Activated CD4-positive, alpha-beta T cell treated with anti-CD3 and anti-CD28 coated beads, Interleukin-2, amount 10 ng/mL, durations not matched to agents 7 days and 5 days (primary cell): ENCODE measurements around the gene BRIP1. TPM values are rescaled to one million over a fixed set of nuclear protein-coding genes. Genes with fewer than 3 reads are reported as not detected.

ENCODE experiments used
- CTCF ChIA-PET: fragments of 350-600 bp; sonication (Branson Sonifier 250); formaldehyde crosslinking; loops from one replicate; lab custom pipeline; 2021; ENCODE audit warnings: antibody characterized with exemption; lab: Charles Lee
- POLR2A ChIA-PET: fragments of 350-600 bp; sonication (Branson Sonifier 250); formaldehyde crosslinking; loops from one replicate; lab custom pipeline; 2021; ENCODE audit warnings: antibody characterized with exemption; lab: Charles Lee
- DNase-seq: peaks from one replicate; pipeline ENCODE4 v3.0.0-alpha.2; 2020
- H3K27ac Mint-ChIP-seq: one replicate; pipeline ENCODE4 v1.8.0; 2021; ENCODE audit warnings: mild to moderate bottlenecking, moderate library complexity, mixed read lengths
- H3K27me3 Mint-ChIP-seq: one replicate; pipeline ENCODE4 v1.8.0; 2021; ENCODE audit warnings: mixed read lengths
- H3K36me3 Mint-ChIP-seq: one replicate; pipeline ENCODE4 v1.8.0; 2021; ENCODE audit warnings: low read depth, mixed read lengths
- H3K4me1 Mint-ChIP-seq: one replicate; pipeline ENCODE4 v1.8.0; 2021; ENCODE audit warnings: mixed read lengths
- H3K4me3 Mint-ChIP-seq: one replicate; pipeline ENCODE4 v1.8.0; 2021; ENCODE audit warnings: mild to moderate bottlenecking, moderate library complexity, mixed read lengths
- H3K9me3 Mint-ChIP-seq: one replicate; pipeline ENCODE4 v1.8.0; 2021; ENCODE audit warnings: mixed read lengths
- total RNA-seq, 2 experiments: library from RNA; stranded (reverse); gene quantifications; one replicate each; pipeline ENCODE4 v1.2.3, GENCODE V29; 2021

The BRIP1 gene
- total RNA-seq, 2 experiments from 2014 or later = 24.3 to 28.7 TPM

- Mint-ChIP-seq H3K36me3 (peaks cover 41% of the 10 kb centered on the region), H3K27me3 (no peaks in the 10 kb centered on the region), H3K4me3 (no peak overlapping the region), H3K27ac (no peak overlapping the region), H3K4me1 (no peaks in the 10 kb centered on the region), H3K9me3 (peaks cover 7% of the 10 kb centered on the region)
- POLR2A ChIA-PET = no interaction called here
- CTCF ChIA-PET = no interaction called here
- DNase-seq = no peak
These were observed 152.8 kb downstream of the BRIP1 start for GRCh38 chr17:61710546-61710945.

GRCh38 chr17:61709567-61709966 is 153.8 kb downstream of the BRIP1 start:
- Mint-ChIP-seq H3K4me1 (no peaks in the 10 kb centered on the region), H3K27ac (no peak overlapping the region), H3K9me3 (peaks cover 10% of the 10 kb centered on the region), H3K36me3 (peaks cover 38% of the 10 kb centered on the region), H3K4me3 (no peak overlapping the region), H3K27me3 (no peaks in the 10 kb centered on the region)
- ChIA-PET POLR2A (no interaction called here), CTCF (no interaction called here)
- no peak for DNase-seq

GRCh38 chr17:61704935-61705449 is 158.3 kb downstream of the BRIP1 start:
- Mint-ChIP-seq H3K4me1 (no peaks in the 10 kb centered on the region), H3K27me3 (no peaks in the 10 kb centered on the region), H3K9me3 (peaks cover 38% of the 10 kb centered on the region), H3K36me3 (peaks cover 34% of the 10 kb centered on the region), H3K4me3 (no peak overlapping the region), H3K27ac (no peak overlapping the region)
- DNase-seq = no peak
- CTCF ChIA-PET = no interaction called here
- POLR2A ChIA-PET = no interaction called here

GRCh38 chr17:61702450-61702849 is 160.9 kb downstream of the BRIP1 start:
- CTCF ChIA-PET = no interaction called here
- H3K27me3 Mint-ChIP-seq = no peaks in the 10 kb centered on the region
- no peaks in the 10 kb centered on the region for H3K4me1 Mint-ChIP-seq
- peaks cover 29% of the 10 kb centered on the region for H3K36me3 Mint-ChIP-seq
- DNase-seq = no peak
- H3K4me3 Mint-ChIP-seq = no peak overlapping the region
- POLR2A ChIA-PET = no interaction called here
- H3K9me3 Mint-ChIP-seq = peaks cover 46% of the 10 kb centered on the region
- H3K27ac Mint-ChIP-seq = no peak overlapping the region

- Mint-ChIP-seq H3K27ac (no peak overlapping the region), H3K4me3 (no peak overlapping the region), H3K27me3 (no peaks in the 10 kb centered on the region), H3K36me3 (peaks cover 28% of the 10 kb centered on the region), H3K4me1 (no peaks in the 10 kb centered on the region), H3K9me3 (peaks cover 49% of the 10 kb centered on the region)
- no peak for DNase-seq
- POLR2A ChIA-PET = no interaction called here
- CTCF ChIA-PET = interaction anchor here (1.1 kb wide), 1 partner anchor 14 kb away, joined by 3 read pairs; no protein-coding TSS in a partner anchor
These were observed 161.3 kb downstream of the BRIP1 start for GRCh38 chr17:61701978-61702377.

GRCh38 chr17:61701334-61701733 is 162.0 kb downstream of the BRIP1 start:
- Mint-ChIP-seq H3K4me3 (no peak overlapping the region), H3K27ac (no peak overlapping the region), H3K36me3 (peaks cover 26% of the 10 kb centered on the region), H3K4me1 (no peaks in the 10 kb centered on the region), H3K27me3 (no peaks in the 10 kb centered on the region), H3K9me3 (peaks cover 49% of the 10 kb centered on the region)
- no peak for DNase-seq
- ChIA-PET CTCF (interaction anchor here (1.1 kb wide), 2 partner anchors 12 to 13 kb away, joined by 3 to 4 read pairs; no protein-coding TSS in a partner anchor), POLR2A (interaction anchor here (0.7 kb wide), 1 partner anchor 40 kb away, joined by 3 read pairs; no protein-coding TSS in a partner anchor)

- Mint-ChIP-seq H3K36me3 (peaks cover 26% of the 10 kb centered on the region), H3K9me3 (peaks cover 49% of the 10 kb centered on the region), H3K4me3 (no peak overlapping the region), H3K4me1 (no peaks in the 10 kb centered on the region), H3K27ac (no peak overlapping the region), H3K27me3 (no peaks in the 10 kb centered on the region)
- CTCF ChIA-PET = no interaction called here
- no peak for DNase-seq
- POLR2A ChIA-PET = no interaction called here
These were observed 163.1 kb downstream of the BRIP1 start for GRCh38 chr17:61700252-61700651.

GRCh38 chr17:61699694-61700093 is 163.6 kb downstream of the BRIP1 start:
- POLR2A ChIA-PET = no interaction called here
- Mint-ChIP-seq H3K4me3 (no peak overlapping the region), H3K9me3 (peaks cover 46% of the 10 kb centered on the region), H3K27ac (no peak overlapping the region), H3K36me3 (peaks cover 26% of the 10 kb centered on the region), H3K4me1 (no peaks in the 10 kb centered on the region), H3K27me3 (no peaks in the 10 kb centered on the region)
- CTCF ChIA-PET = no interaction called here
- no peak for DNase-seq

- Mint-ChIP-seq H3K4me3 (no peak overlapping the region), H3K27me3 (no peaks in the 10 kb centered on the region), H3K9me3 (peaks cover 44% of the 10 kb centered on the region), H3K36me3 (peaks cover 26% of the 10 kb centered on the region), H3K4me1 (no peaks in the 10 kb centered on the region), H3K27ac (no peak overlapping the region)
- POLR2A ChIA-PET = no interaction called here
- CTCF ChIA-PET = no interaction called here
- DNase-seq = no peak
These were observed 164.3 kb downstream of the BRIP1 start for GRCh38 chr17:61699032-61699431.

- DNase-seq = no peak
- Mint-ChIP-seq H3K36me3 (peaks cover 23% of the 10 kb centered on the region), H3K4me3 (no peak overlapping the region), H3K4me1 (no peaks in the 10 kb centered on the region), H3K27ac (no peak overlapping the region), H3K27me3 (no peaks in the 10 kb centered on the region), H3K9me3 (peaks cover 36% of the 10 kb centered on the region)
- ChIA-PET POLR2A (no interaction called here), CTCF (no interaction called here)
These were observed 165.1 kb downstream of the BRIP1 start for GRCh38 chr17:61698244-61698643.

- Mint-ChIP-seq H3K9me3 (peaks cover 25% of the 10 kb centered on the region), H3K4me1 (no peaks in the 10 kb centered on the region), H3K27ac (no peak overlapping the region), H3K4me3 (no peak overlapping the region), H3K36me3 (peaks cover 29% of the 10 kb centered on the region), H3K27me3 (no peaks in the 10 kb centered on the region)
- ChIA-PET CTCF (no interaction called here), POLR2A (no interaction called here)
- no peak for DNase-seq
These were observed 167.5 kb downstream of the BRIP1 start for GRCh38 chr17:61695779-61696337.

- H3K27ac Mint-ChIP-seq = no peak overlapping the region
- ChIA-PET CTCF (no interaction called here), POLR2A (no interaction called here)
- no peak for DNase-seq
- no peaks in the 10 kb centered on the region for H3K4me1 Mint-ChIP-seq
- H3K9me3 Mint-ChIP-seq = peaks cover 9% of the 10 kb centered on the region
- peaks cover 33% of the 10 kb centered on the region for H3K36me3 Mint-ChIP-seq
- H3K27me3 Mint-ChIP-seq = no peaks in the 10 kb centered on the region
- H3K4me3 Mint-ChIP-seq = no peak overlapping the region
These were observed 169.2 kb downstream of the BRIP1 start for GRCh38 chr17:61694095-61694494.

- Mint-ChIP-seq H3K4me1 (no peaks in the 10 kb centered on the region), H3K4me3 (no peak overlapping the region), H3K9me3 (no peaks in the 10 kb centered on the region), H3K27ac (no peak overlapping the region), H3K27me3 (no peaks in the 10 kb centered on the region), H3K36me3 (peaks cover 41% of the 10 kb centered on the region)
- ChIA-PET CTCF (interaction anchor here (0.6 kb wide), 1 partner anchor 245 kb away, joined by 3 read pairs; no protein-coding TSS in a partner anchor), POLR2A (no interaction called here)
- no peak for DNase-seq
These were observed 173.6 kb downstream of the BRIP1 start for GRCh38 chr17:61689610-61690180.
